Activated CD4-positive, alpha-beta memory T cell treated with anti-CD3 and anti-CD28 coated beads, Interleukin-2, amount 10 ng/mL, durations not matched to agents 7 days and 5 days (primary cell): ENCODE measurements around the gene XYLT1. TPM values are rescaled to one million over a fixed set of nuclear protein-coding genes. Genes with fewer than 3 reads are reported as not detected.
A peak's percentile ranks its signal among the peaks of the same experiment; 100 is the strongest.

Experiments used
- CTCF ChIA-PET: fragments of 350-600 bp; sonication (Branson Sonifier 250); formaldehyde crosslinking; loops from one replicate; lab custom pipeline; 2021; ENCODE audit warnings: antibody characterized with exemption, inconsistent platforms; lab: Charles Lee
- POLR2A ChIA-PET: fragments of 350-600 bp; sonication (Branson Sonifier 250); formaldehyde crosslinking; loops from one replicate; lab custom pipeline; 2021; ENCODE audit warnings: antibody characterized with exemption; lab: Charles Lee
- DNase-seq: peaks from one replicate; pipeline ENCODE4 v3.0.0-alpha.2; 2020
- H3K27ac Mint-ChIP-seq: one replicate; pipeline ENCODE4 v1.8.0; 2021; ENCODE audit warnings: mild to moderate bottlenecking, mixed read lengths
- H3K27me3 Mint-ChIP-seq: one replicate; pipeline ENCODE4 v1.8.0; 2021; ENCODE audit warnings: mixed read lengths
- H3K36me3 Mint-ChIP-seq: one replicate; pipeline ENCODE4 v1.8.0; 2021; ENCODE audit warnings: low read depth, mixed read lengths
- H3K4me1 Mint-ChIP-seq: one replicate; pipeline ENCODE4 v1.8.0; 2021; ENCODE audit warnings: mixed read lengths
- H3K4me3 Mint-ChIP-seq: one replicate; pipeline ENCODE4 v1.8.0; 2021; ENCODE audit warnings: mild to moderate bottlenecking, mixed read lengths
- H3K9me3 Mint-ChIP-seq: one replicate; pipeline ENCODE4 v1.8.0; 2021; ENCODE audit warnings: mixed read lengths
- total RNA-seq, 2 experiments: library from RNA; stranded (reverse); gene quantifications; one replicate each; pipeline ENCODE4 v1.2.3, GENCODE V29; 2021

The XYLT1 gene
- total RNA-seq, 2 experiments from 2014 or later, result 30.2 to 34.9 TPM

DNA sequence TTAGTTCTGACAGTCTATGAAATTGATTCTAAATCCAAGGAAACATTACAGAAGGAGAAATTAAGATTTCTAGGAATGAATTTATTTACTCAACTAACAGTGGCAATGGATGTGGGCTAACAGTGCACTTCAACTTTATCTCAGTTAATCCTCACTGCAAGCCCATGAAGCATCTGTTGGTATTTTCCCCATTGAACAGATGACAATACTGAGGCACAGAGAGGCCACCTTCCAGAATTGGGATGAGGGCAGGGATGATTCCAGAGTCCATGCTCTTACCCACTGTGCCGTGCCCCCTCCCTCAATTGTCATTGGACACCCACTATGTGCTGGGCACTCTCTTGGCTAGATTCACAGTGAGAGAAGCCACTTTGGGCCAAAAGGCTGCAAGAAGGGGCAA, 89.0 kb downstream of the XYLT1 start:
- ChIA-PET POLR2A (interaction anchor here (1.0 kb wide), 1 partner anchor 12 kb away, joined by 5 read pairs; no protein-coding TSS in a partner anchor), CTCF (no interaction called here)
- Mint-ChIP-seq H3K4me1 (peaks cover 42% of the 10 kb centered on the region), H3K27ac (no peak overlapping the region), H3K27me3 (no peaks in the 10 kb centered on the region), H3K4me3 (no peak overlapping the region), H3K9me3 (no peaks in the 10 kb centered on the region), H3K36me3 (peaks cover 6% of the 10 kb centered on the region)
- DNase-seq, result no peak

DNA sequence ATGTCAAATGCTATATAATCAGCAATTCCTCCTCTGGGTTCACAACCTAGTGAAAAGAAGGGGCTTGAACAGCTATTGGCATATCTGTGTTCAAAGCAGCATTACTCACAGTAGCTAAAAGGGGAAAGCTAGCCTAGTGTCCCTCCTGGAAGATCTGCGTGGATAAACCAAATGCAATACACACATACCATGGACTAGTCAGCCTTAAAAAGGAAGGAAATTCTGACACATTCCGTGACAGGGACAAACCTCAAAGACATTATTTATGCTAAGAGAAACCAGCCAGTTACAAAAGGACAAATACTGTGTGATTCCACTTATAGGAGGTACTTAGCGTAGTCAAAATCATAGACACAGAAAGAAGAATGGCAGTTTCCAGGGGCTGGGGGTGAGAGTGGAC, 90.1 kb downstream of the XYLT1 start:
- H3K36me3 Mint-ChIP-seq, result peaks cover 6% of the 10 kb centered on the region
- ChIA-PET POLR2A (interaction anchor here (0.7 to 1.0 kb wide), 2 partner anchors 9 to 11 kb away, joined by 3 to 5 read pairs; no protein-coding TSS in a partner anchor), CTCF (interaction anchor here (0.6 to 0.7 kb wide), 3 partner anchors 36 to 1353 kb away, joined by 3 to 4 read pairs (median 4); no protein-coding TSS in a partner anchor)
- DNase-seq, result no peak
- H3K4me1 Mint-ChIP-seq, result peaks cover 39% of the 10 kb centered on the region
- no peak overlapping the region for H3K4me3 Mint-ChIP-seq
- no peaks in the 10 kb centered on the region for H3K27me3 Mint-ChIP-seq
- no peaks in the 10 kb centered on the region for H3K9me3 Mint-ChIP-seq
- no peak overlapping the region for H3K27ac Mint-ChIP-seq

DNA sequence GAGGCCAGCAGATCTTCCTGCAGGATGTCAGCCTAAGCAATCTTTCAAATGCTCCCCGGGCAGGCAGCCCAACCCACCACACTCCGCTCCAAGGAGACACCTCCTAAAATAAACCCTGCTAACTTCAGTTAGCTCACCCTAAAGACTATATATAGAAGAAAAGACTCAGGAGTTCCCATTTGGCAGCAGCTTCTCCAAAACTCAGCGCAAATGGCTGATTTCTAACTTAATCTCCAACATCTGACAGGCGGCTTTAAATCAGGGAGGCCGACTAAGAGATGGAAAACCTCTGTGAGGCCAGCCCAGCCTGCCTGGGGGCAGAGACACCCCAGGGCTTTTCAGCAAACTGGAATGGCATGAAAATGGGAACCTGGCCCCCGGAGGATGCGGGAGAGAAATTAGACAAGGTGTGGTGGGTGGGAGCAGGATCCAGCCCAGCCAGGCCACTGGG, 91.6 kb downstream of the XYLT1 start:
- Mint-ChIP-seq H3K4me1 (peaks cover 41% of the 10 kb centered on the region), H3K27me3 (no peaks in the 10 kb centered on the region), H3K27ac (no peak overlapping the region), H3K9me3 (no peaks in the 10 kb centered on the region), H3K4me3 (no peak overlapping the region), H3K36me3 (peaks cover 7% of the 10 kb centered on the region)
- CTCF ChIA-PET, result interaction anchor here (1.5 kb wide), 1 partner anchor 37 kb away, joined by 4 read pairs; no protein-coding TSS in a partner anchor
- DNase-seq, result no peak
- POLR2A ChIA-PET, result interaction anchor here (1.3 to 1.7 kb wide), 2 partner anchors 9 to 12 kb away, joined by 3 to 5 read pairs; no protein-coding TSS in a partner anchor

DNA sequence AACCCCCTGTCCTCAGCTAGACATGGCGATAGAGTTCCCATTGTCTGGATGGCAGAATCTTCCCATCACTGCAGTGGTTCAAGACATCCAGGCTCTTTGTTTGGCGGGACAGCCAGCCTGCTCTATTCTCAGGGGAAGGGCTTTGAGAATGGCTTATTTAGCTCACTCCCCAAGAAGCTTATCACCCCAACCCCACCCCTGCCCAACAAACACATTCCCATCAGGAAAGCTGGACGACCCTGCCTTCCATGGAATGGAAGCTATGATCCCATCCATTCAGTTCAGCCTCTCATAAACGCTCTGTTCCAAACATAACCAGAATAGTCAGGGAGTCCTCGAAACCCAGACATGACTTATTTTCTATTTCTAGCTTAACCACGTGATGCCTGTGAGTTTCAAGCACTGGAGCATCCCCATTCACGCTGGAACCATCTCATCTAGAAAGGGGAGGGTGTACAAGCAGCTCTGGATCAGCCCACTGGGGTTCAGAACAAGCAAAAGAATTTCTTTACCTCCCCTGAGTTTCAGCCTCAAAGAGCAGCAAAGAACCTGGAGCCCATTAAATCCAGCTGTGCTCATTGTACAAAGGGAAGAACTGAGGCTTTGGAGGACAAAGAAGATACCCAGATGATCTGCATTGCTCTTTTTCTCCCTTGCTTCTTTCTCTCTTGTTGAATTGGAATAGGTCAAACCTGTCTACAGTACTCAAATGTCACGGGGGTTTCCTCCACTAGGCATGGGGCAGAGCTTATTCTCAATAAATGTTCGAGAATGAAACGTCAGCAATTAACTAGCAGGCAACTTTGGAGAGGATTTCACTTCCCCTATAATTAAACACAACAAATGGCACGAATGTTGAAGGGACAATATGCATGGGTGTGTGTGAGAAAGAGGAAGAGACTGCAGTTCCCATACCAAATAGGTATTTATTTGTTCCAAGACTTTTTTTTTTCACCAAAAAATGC, 93.1 kb downstream of the XYLT1 start:
- no peak overlapping the region for H3K4me3 Mint-ChIP-seq

DNA sequence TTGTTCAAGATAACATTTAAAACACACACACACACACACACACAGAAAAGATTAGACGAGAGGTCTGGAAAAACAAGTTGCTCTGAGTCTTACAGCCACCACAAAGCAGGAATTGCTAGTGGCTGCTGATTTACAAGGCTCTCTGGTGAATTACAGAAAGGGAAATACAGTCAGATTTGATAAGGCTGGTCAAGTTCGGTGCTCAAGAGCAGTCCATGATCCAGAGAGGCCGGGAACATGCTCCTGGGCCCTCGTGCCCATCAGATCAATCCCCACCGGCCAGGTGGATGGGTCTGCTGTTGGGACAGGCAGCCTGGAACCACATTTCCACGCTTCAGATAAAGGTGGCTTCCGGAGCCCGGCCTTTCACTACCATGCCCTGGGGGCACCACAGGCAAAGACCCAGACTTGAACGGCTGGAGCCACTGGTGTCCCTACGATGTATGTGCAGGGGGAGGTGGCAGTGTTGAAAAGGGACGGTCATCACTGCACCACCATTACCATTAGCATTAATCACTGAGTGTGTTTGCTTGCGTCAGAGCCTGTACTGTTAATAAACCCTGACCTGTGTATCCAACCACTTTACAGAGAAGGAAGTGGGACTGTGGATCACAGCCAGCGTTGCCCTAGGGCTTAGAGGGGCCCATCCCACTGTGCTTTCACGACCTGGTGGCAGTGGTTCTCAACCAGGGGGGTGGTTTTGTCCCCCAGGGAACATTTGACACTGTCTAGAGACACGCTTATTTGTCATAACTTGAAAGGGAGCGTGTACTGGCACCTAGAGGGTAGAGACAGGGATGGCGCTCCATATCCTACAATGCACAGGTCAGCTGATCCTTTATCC, 95.1 kb downstream of the XYLT1 start:
- peaks cover 40% of the 10 kb centered on the region for H3K4me1 Mint-ChIP-seq
- no peak overlapping the region for H3K4me3 Mint-ChIP-seq
- CTCF ChIA-PET, result no interaction called here
- H3K27ac Mint-ChIP-seq, result no peak overlapping the region
- H3K27me3 Mint-ChIP-seq, result no peaks in the 10 kb centered on the region
- no peaks in the 10 kb centered on the region for H3K9me3 Mint-ChIP-seq
- H3K36me3 Mint-ChIP-seq, result peaks cover 7% of the 10 kb centered on the region
- no peak for DNase-seq
- POLR2A ChIA-PET, result no interaction called here

More for the DNA sequence above, 93.1 kb downstream of the XYLT1 start:
- CTCF ChIA-PET, result interaction anchor here (1.5 kb wide), 1 partner anchor 39 kb away, joined by 4 read pairs; no protein-coding TSS in a partner anchor
- DNase-seq, result no peak
- no peaks in the 10 kb centered on the region for H3K27me3 Mint-ChIP-seq
- no peak overlapping the region for H3K27ac Mint-ChIP-seq
- peaks cover 34% of the 10 kb centered on the region for H3K4me1 Mint-ChIP-seq
- H3K36me3 Mint-ChIP-seq, result peaks cover 8% of the 10 kb centered on the region
- no peaks in the 10 kb centered on the region for H3K9me3 Mint-ChIP-seq
- POLR2A ChIA-PET, result interaction anchor here (0.7 to 1.7 kb wide), 4 partner anchors 8 to 120 kb away, joined by 3 to 5 read pairs (median 4); no protein-coding TSS in a partner anchor

DNA sequence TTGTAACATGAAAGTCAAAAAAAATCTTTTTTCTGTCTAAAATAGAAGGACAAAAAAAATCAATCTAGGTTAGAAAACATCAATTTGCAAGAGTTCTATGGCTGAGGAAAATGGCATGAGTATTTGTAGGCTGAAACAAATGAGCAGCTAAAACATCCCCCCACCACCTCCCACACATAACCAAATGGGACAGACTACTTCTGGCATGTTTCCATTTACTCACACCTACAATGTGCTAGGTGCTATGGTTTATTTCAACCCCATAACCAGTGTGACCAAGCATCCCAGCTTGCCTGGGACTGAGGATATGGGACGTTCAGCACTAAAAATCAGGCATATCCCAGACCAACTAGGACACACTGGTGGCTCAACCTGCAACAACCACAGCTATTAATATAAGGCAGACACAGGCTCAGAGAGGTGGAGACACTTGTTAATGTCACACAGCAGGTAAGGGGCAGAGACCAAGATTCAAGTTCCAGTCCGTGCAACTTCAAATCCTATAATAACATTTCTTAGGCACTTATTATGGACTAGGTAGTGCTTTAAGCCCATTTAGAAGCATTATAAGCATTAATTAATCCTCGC, 96.0 kb downstream of the XYLT1 start:
- H3K27ac Mint-ChIP-seq, result no peak overlapping the region
- ChIA-PET CTCF (interaction anchor here (1.1 kb wide), 1 partner anchor 9 kb away, joined by 3 read pairs; no protein-coding TSS in a partner anchor), POLR2A (interaction anchor here (0.9 kb wide), 1 partner anchor 74 kb away, joined by 3 read pairs; no protein-coding TSS in a partner anchor)
- H3K9me3 Mint-ChIP-seq, result no peaks in the 10 kb centered on the region
- peaks cover 46% of the 10 kb centered on the region for H3K4me1 Mint-ChIP-seq
- DNase-seq, result no peak
- no peak overlapping the region for H3K4me3 Mint-ChIP-seq
- no peaks in the 10 kb centered on the region for H3K27me3 Mint-ChIP-seq
- H3K36me3 Mint-ChIP-seq, result peaks cover 12% of the 10 kb centered on the region

DNA sequence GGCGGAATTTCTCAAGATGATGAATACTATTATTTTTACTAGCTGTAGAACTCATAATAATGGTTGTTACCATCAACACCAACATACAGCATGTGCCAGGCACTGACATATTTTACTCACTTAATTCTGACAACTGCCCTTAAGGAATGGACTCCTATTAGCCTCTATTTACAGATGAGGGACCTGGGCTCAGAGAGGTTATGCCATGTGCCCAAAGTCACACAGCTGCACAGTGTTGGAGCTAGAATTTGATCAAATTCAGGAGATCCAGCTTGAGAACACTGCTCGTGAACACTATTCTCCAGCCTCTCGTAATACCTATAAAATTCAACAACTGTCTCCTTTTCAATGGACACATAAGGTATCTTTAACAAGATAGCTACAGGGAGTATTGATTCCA, 97.2 kb downstream of the XYLT1 start:
- ChIA-PET CTCF (interaction anchor here (1.1 kb wide), 1 partner anchor 10 kb away, joined by 3 read pairs; no protein-coding TSS in a partner anchor), POLR2A (interaction anchor here (1.0 kb wide), 1 partner anchor 9 kb away, joined by 4 read pairs; no protein-coding TSS in a partner anchor)
- H3K9me3 Mint-ChIP-seq, result no peaks in the 10 kb centered on the region
- no peaks in the 10 kb centered on the region for H3K27me3 Mint-ChIP-seq
- H3K4me3 Mint-ChIP-seq, result no peak overlapping the region
- H3K4me1 Mint-ChIP-seq, result peaks cover 57% of the 10 kb centered on the region
- DNase-seq, result no peak
- no peak overlapping the region for H3K27ac Mint-ChIP-seq
- peaks cover 14% of the 10 kb centered on the region for H3K36me3 Mint-ChIP-seq

DNA sequence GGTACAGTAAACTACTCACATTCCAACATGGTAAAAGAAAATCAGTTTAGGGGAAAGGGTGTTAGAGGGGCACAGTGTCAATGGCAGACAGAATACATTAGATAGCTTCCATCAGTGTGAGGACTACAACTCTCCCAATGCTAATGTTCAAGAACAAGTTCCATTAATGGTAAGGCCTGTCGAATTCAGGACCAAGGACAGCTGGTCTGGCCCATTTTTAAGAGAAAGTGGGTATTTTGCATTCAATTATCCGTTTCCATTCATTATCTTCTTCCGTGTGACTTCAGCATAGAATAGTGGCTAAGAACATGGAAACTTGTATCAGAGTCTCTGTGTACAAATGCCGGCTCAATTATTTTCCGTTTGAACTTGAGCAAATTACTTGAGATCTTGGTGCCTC, 98.4 kb downstream of the XYLT1 start:
- ChIA-PET POLR2A (interaction anchor here (5.0 to 15.6 kb wide), 2 partner anchors 28 to 44 kb away, joined by 50 to 353 read pairs; no protein-coding TSS in a partner anchor), CTCF (interaction anchor here (1.5 kb wide), 1 partner anchor 106 kb away, joined by 9 read pairs; no protein-coding TSS in a partner anchor)
- Mint-ChIP-seq H3K9me3 (peaks cover under 1% of the 10 kb centered on the region), H3K36me3 (peaks cover 20% of the 10 kb centered on the region), H3K27me3 (no peaks in the 10 kb centered on the region), H3K4me1 (peaks cover 62% of the 10 kb centered on the region), H3K27ac (no peak overlapping the region), H3K4me3 (no peak overlapping the region)
- DNase-seq, result no peak

DNA sequence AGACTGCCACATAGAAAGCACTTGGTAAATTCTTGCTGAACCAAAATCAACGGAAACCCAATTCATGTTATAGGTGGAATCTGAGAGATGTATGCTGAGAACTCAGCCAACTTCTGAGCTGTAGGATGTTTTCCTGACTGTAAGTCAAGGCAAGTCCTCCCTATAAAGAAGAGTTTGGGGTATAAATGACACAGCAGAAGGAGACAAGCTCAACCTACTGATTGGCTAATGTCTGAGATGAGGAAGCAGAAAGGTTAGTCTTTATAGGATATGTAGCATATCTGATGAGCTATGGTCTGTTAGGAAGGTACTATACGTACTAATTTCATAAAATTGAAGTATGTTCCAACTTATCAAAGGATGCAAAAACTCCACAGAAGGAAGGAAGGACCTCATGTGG, 99.5 kb downstream of the XYLT1 start:
- peak overlapping the region; percentile 99 for H3K27ac Mint-ChIP-seq
- CTCF ChIA-PET, result interaction anchor here (0.7 to 3.0 kb wide), 5 partner anchors 24 to 107 kb away, joined by 3 to 19 read pairs (median 5); no protein-coding TSS in a partner anchor
- peaks cover 71% of the 10 kb centered on the region for H3K4me1 Mint-ChIP-seq
- no peak overlapping the region for H3K4me3 Mint-ChIP-seq
- no peaks in the 10 kb centered on the region for H3K27me3 Mint-ChIP-seq
- POLR2A ChIA-PET, result interaction anchor here (1.3 to 15.6 kb wide), 6 partner anchors 10 to 96 kb away, joined by 3 to 353 read pairs (median 43); no protein-coding TSS in a partner anchor
- no peak for DNase-seq
- H3K36me3 Mint-ChIP-seq, result peaks cover 31% of the 10 kb centered on the region
- peaks cover 2% of the 10 kb centered on the region for H3K9me3 Mint-ChIP-seq

DNA sequence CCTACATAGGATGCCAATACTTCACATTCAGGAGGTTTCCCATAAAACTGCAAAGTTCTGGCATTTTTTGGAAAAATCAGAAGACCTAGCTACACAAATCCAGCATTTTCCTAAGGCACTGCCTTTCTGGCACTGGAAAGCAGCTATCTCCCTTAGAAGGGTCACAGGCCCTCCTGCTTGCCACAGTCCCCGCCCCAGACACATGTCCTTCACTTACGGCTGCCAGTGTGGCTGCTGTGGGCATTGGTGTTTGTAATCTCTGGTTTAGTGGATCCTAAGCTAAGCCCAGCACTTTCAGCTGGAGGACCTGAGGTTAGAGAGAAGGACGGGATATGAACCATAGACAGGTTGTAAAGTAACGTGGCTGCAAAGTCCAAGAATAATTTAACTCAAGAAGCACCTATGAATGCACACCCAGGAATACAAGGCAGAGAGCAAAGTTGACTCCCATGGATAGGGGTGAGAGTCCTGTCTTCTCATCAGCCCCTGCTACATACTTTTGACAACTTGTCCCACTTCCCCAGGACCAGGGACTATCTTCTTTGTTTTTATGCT, 100.0 kb downstream of the XYLT1 start:
- CTCF ChIA-PET, result interaction anchor here (0.7 to 3.0 kb wide), 7 partner anchors 23 to 107 kb away, joined by 3 to 19 read pairs (median 6); no protein-coding TSS in a partner anchor
- H3K27ac Mint-ChIP-seq, result peak overlapping the region; percentile 99
- peaks cover 76% of the 10 kb centered on the region for H3K4me1 Mint-ChIP-seq
- DNase-seq, result no peak
- no peak overlapping the region for H3K4me3 Mint-ChIP-seq
- H3K9me3 Mint-ChIP-seq, result peaks cover 2% of the 10 kb centered on the region
- POLR2A ChIA-PET, result interaction anchor here (1.0 to 15.6 kb wide), 16 partner anchors 8 to 132 kb away, joined by 3 to 353 read pairs (median 6); no protein-coding TSS in a partner anchor
- no peaks in the 10 kb centered on the region for H3K27me3 Mint-ChIP-seq
- peaks cover 34% of the 10 kb centered on the region for H3K36me3 Mint-ChIP-seq

DNA sequence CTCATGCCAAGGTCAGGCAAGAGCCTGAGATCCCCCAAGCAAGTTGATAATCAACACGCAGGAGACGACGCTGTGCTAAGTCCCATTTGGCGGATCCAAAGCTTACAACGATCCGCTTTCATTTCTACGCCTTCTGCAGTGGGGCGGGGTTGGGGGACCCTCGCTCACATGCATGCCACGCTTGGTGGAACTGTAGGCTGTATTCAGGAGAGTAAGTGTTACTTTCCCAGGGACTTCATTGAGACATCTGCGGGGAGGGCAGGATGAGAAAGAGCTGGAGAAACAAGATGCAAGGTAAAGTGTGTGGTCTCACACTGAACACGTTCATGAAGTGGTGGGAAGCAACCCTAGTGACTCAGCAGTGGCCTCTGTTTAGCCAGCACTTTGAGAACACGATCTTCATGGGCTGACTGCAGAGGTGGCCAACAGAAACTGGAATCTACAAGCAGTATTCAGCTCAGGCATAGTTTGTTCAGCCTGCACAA, 100.5 kb downstream of the XYLT1 start:
- H3K27me3 Mint-ChIP-seq, result no peaks in the 10 kb centered on the region
- H3K27ac Mint-ChIP-seq, result peak overlapping the region; percentile 99
- ChIA-PET POLR2A (interaction anchor here (0.7 to 15.6 kb wide), 24 partner anchors 9 to 357 kb away, joined by 3 to 353 read pairs (median 4); no protein-coding TSS in a partner anchor), CTCF (interaction anchor here (0.7 to 3.0 kb wide), 11 partner anchors 11 to 97 kb away, joined by 3 to 23 read pairs (median 6); no protein-coding TSS in a partner anchor)
- H3K4me1 Mint-ChIP-seq, result peaks cover 81% of the 10 kb centered on the region
- H3K36me3 Mint-ChIP-seq, result peaks cover 39% of the 10 kb centered on the region
- H3K4me3 Mint-ChIP-seq, result peak overlapping the region; percentile 84
- H3K9me3 Mint-ChIP-seq, result peaks cover 2% of the 10 kb centered on the region
- peak; percentile 42 for DNase-seq
